ENCODE data around the gene C1orf56.

Gene C1orf56

DNA sequence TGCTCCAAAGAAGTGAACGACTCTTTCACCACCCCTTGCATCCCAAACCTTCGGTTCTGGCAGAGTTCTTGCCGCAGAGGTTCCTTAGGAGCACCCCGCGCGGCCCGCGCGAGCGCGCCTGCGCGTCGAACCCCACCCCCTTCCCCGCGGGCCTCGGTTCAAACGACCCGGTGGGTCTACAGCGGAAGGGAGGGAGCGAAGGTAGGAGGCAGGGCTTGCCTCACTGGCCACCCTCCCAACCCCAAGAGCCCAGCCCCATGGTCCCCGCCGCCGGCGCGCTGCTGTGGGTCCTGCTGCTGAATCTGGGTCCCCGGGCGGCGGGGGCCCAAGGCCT is at the start of gene C1orf56:
Gene C1orf56, plus strand, starts transcription at position 161 of the 334 bp plus-strand sequence. Its CDS starts 97 bp downstream, at position 258.
- Mint-ChIP-seq H3K9me3 (no peaks in the 10 kb centered on the region), H3K4me1 (ENCODE audit: low read depth) (peaks cover 36% of the 10 kb centered on the region), H3K27ac (peak within 1 kb of the TSS; percentile 62), H3K4me3 (peak within 1 kb of the TSS; percentile 84), H3K27me3 (ENCODE audit: low read depth) (no peaks in the 10 kb centered on the region), H3K36me3 (ENCODE audit: low read depth) (peaks cover 27% of the 10 kb centered on the region)

- Mint-ChIP-seq H3K9me3 (no peaks in the 10 kb centered on the region), H3K4me1 (ENCODE audit: low read depth) (peaks cover 28% of the 10 kb centered on the region), H3K27me3 (ENCODE audit: low read depth) (no peaks in the 10 kb centered on the region), H3K36me3 (ENCODE audit: low read depth) (peaks cover 29% of the 10 kb centered on the region), H3K27ac (no peak overlapping the region), H3K4me3 (no peak overlapping the region)
Measured at GRCh38 chr1:150997949-150998348, 49.6 kb upstream of the C1orf56 start.

DNA sequence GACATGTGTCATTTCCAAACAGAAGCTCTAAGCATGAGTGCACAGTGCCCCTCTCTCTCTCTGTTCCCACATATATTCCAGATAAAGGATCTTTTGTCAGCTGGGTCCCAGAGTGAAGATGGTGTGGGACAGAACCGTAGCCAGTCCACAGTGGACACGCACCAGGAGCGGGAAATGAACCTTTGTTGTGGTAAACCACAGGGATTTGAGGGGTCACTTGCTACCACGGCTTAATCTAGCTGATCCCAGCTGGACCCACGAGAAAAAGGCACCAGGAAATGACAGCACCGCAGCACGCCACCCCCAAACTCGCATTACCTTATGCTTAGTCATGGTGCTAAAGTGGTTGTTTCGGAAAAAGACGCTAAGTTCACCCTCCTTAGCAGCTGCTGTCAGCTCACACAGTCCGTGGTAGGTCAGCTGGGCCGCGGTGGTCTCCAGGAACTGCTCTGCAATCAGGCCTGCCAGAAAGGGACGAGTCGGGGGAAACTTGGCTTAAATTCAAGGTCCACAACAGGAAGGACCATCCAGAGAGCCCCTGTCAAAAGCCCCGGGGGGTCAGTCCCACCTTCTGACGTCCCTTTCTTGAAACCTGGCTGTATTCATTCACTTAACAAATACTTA is 48.4 kb upstream of the C1orf56 start:
- H3K4me1 Mint-ChIP-seq (ENCODE audit: low read depth): peaks cover 34% of the 10 kb centered on the region
- no peak overlapping the region for H3K4me3 Mint-ChIP-seq
- no peaks in the 10 kb centered on the region for H3K27me3 Mint-ChIP-seq (ENCODE audit: low read depth)
- H3K9me3 Mint-ChIP-seq: no peaks in the 10 kb centered on the region
- H3K27ac Mint-ChIP-seq: no peak overlapping the region
- peaks cover 29% of the 10 kb centered on the region for H3K36me3 Mint-ChIP-seq (ENCODE audit: low read depth)

DNA sequence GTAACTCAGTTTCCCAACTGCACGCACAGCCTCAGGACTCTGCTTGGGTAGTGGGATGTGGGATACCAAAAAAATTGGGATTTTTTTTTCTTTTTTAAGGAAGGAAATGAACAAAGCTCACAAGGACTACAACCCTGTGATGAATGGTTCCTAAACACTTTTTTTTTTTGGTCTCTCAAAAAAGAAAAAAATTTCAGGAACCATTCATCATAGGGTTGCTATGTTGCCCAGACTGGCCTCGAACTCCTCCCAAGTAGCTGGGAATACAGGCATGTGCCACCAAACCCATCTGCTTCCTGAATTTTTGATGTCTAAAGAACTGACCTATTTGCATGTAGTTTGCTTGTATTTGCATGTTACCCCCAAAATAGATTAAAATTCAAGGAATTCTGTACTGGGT is 47.6 kb upstream of the C1orf56 start:
- peaks cover 38% of the 10 kb centered on the region for H3K4me1 Mint-ChIP-seq (ENCODE audit: low read depth)
- no peak overlapping the region for H3K27ac Mint-ChIP-seq
- H3K36me3 Mint-ChIP-seq (ENCODE audit: low read depth): peaks cover 29% of the 10 kb centered on the region
- H3K4me3 Mint-ChIP-seq: no peak overlapping the region
- no peaks in the 10 kb centered on the region for H3K9me3 Mint-ChIP-seq
- H3K27me3 Mint-ChIP-seq (ENCODE audit: low read depth): no peaks in the 10 kb centered on the region

- Mint-ChIP-seq H3K36me3 (ENCODE audit: low read depth) (peaks cover 29% of the 10 kb centered on the region), H3K27ac (peak overlapping the region; percentile 45), H3K4me1 (ENCODE audit: low read depth) (peaks cover 41% of the 10 kb centered on the region), H3K9me3 (no peaks in the 10 kb centered on the region), H3K4me3 (no peak overlapping the region), H3K27me3 (ENCODE audit: low read depth) (no peaks in the 10 kb centered on the region)
Measured at GRCh38 chr1:151000408-151000807, 47.1 kb upstream of the C1orf56 start.

DNA sequence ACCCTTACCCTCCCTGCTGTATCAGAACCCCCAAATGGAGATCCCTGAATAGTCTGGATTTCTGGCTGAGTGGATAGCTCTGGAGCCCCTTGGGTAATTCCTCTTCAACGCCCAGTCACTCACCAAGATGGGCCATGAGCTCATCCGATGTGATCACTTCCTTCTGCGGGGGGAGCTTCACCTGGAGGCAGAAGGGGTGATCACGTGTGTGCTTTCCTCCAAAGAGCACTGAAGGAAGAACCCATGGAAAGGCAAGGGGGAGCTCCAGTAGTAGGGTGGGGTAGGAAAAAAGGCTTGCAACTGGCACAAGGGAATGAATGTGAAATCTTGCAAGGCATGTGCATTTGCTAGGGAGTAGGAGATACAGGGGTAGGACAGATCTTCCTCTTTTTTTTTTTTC is 45.9 kb upstream of the C1orf56 start:
- Mint-ChIP-seq H3K4me1 (ENCODE audit: low read depth) (peaks cover 44% of the 10 kb centered on the region), H3K36me3 (ENCODE audit: low read depth) (peaks cover 29% of the 10 kb centered on the region), H3K4me3 (peak overlapping the region; percentile 41), H3K27ac (no peak overlapping the region), H3K9me3 (no peaks in the 10 kb centered on the region), H3K27me3 (ENCODE audit: low read depth) (no peaks in the 10 kb centered on the region)

DNA sequence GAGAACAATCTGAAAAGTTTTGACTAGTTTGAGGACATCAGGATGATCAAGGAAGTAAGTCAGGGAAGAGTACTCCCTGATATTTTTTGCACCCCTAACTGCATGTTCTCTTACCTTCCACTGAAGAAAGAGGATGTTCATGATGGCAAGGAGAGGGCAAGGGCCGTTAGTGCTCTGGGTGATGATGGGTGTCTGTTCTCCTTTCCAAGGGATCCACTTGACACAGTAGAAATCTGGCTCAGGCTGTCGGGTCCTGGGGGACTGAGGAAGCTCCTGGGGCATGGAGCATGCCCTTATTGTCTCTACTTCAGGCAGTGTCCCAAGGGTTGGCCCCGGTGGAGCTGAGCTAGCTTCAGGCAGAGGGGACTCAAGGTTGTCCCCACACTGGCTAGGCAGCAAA is 45.5 kb upstream of the C1orf56 start:
- Mint-ChIP-seq H3K9me3 (no peaks in the 10 kb centered on the region), H3K27me3 (ENCODE audit: low read depth) (no peaks in the 10 kb centered on the region), H3K27ac (no peak overlapping the region), H3K4me3 (peak overlapping the region; percentile 41), H3K4me1 (ENCODE audit: low read depth) (peaks cover 48% of the 10 kb centered on the region), H3K36me3 (ENCODE audit: low read depth) (peaks cover 24% of the 10 kb centered on the region)

GRCh38 chr1:151002611-151003010 is 44.9 kb upstream of the C1orf56 start:
- H3K4me1 Mint-ChIP-seq (ENCODE audit: low read depth): peaks cover 53% of the 10 kb centered on the region
- H3K36me3 Mint-ChIP-seq (ENCODE audit: low read depth): peaks cover 21% of the 10 kb centered on the region
- peak overlapping the region; percentile 57 for H3K4me3 Mint-ChIP-seq

DNA sequence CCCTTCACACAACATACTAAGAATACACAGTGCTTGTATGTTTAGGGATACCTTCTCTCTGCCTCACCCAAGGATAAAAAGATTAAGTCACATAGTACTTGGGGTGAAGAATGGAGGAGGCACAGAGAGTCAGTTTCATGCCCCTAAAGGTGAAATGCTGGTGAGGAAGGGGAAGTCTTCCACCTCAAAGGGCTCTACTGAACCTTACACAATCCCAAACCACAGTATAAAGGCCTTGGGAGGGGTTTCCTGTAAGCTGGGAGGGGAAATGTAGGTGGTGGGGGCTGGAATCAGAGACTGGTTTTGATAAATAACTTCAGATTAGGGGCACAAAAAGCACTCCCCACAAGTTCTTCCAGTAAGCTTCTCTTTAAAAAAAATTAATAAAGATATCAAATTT is 44.4 kb upstream of the C1orf56 start:
- H3K36me3 Mint-ChIP-seq (ENCODE audit: low read depth): peaks cover 21% of the 10 kb centered on the region
- H3K9me3 Mint-ChIP-seq: no peaks in the 10 kb centered on the region
- H3K4me1 Mint-ChIP-seq (ENCODE audit: low read depth): peaks cover 59% of the 10 kb centered on the region
- peak overlapping the region; percentile 57 for H3K4me3 Mint-ChIP-seq
- peak overlapping the region; percentile 66 for H3K27ac Mint-ChIP-seq
- H3K27me3 Mint-ChIP-seq (ENCODE audit: low read depth): no peaks in the 10 kb centered on the region

More at GRCh38 chr1:151002611-151003010, 44.9 kb upstream of the C1orf56 start:
- H3K27me3 Mint-ChIP-seq (ENCODE audit: low read depth): no peaks in the 10 kb centered on the region
- no peaks in the 10 kb centered on the region for H3K9me3 Mint-ChIP-seq
- H3K27ac Mint-ChIP-seq: peak overlapping the region; percentile 66

GRCh38 chr1:151005729-151006319 is 41.7 kb upstream of the C1orf56 start:
- Mint-ChIP-seq H3K27me3 (ENCODE audit: low read depth) (no peaks in the 10 kb centered on the region), H3K4me3 (peak overlapping the region; percentile 98), H3K36me3 (ENCODE audit: low read depth) (peaks cover 17% of the 10 kb centered on the region), H3K4me1 (ENCODE audit: low read depth) (peaks cover 69% of the 10 kb centered on the region), H3K27ac (peak overlapping the region; percentile 93), H3K9me3 (no peaks in the 10 kb centered on the region)

- Mint-ChIP-seq H3K4me1 (ENCODE audit: low read depth) (peaks cover 70% of the 10 kb centered on the region), H3K27ac (peak within 1 kb of the TSS; percentile 93), H3K27me3 (ENCODE audit: low read depth) (no peaks in the 10 kb centered on the region), H3K36me3 (ENCODE audit: low read depth) (peaks cover 15% of the 10 kb centered on the region), H3K4me3 (peak within 1 kb of the TSS; percentile 98), H3K9me3 (no peaks in the 10 kb centered on the region)
Measured at GRCh38 chr1:151006327-151007052, 41.1 kb upstream of the C1orf56 start, which contains the start of gene MINDY1. MINDY1 (minus strand) TSS chr1:151006902; CDS start chr1:151002617, 4,285 bp downstream.

DNA sequence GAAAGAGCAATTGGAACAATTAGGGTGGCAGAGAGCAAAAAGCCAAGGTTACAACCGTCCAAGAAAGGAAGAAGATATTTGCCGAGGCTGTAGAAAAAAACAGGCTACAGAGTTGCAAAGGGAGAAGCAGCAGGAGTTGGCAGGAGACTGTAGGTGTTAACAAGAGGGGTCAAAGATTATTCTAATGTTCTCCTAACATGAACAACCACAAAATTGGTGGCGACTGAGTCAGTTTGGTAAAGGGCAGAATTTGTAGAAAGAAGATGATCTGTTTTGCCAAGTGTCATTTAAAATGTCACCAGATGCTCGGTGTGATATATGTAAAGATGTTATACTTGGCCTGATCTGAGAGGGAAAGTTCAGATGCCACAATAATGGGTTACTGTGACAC is 39.7 kb upstream of the C1orf56 start:
- Mint-ChIP-seq H3K27ac (peak overlapping the region; percentile 93), H3K4me1 (ENCODE audit: low read depth) (peaks cover 57% of the 10 kb centered on the region)

GRCh38 chr1:151008244-151009205 is 39.0 kb upstream of the C1orf56 start, which contains the start of gene PRUNE1:
PRUNE1 (plus strand) TSS chr1:151008449; CDS start chr1:151008633, 184 bp downstream.
- Mint-ChIP-seq H3K4me1 (ENCODE audit: low read depth) (peaks cover 52% of the 10 kb centered on the region), H3K4me3 (peak within 1 kb of the TSS; percentile 98), H3K27ac (peak within 1 kb of the TSS; percentile 93), H3K36me3 (ENCODE audit: low read depth) (peaks cover 14% of the 10 kb centered on the region), H3K9me3 (no peaks in the 10 kb centered on the region), H3K27me3 (ENCODE audit: low read depth) (no peaks in the 10 kb centered on the region)

More for the DNA sequence above, 39.7 kb upstream of the C1orf56 start:
- Mint-ChIP-seq H3K27me3 (ENCODE audit: low read depth) (no peaks in the 10 kb centered on the region), H3K4me3 (peak overlapping the region; percentile 98), H3K36me3 (ENCODE audit: low read depth) (peaks cover 11% of the 10 kb centered on the region), H3K9me3 (no peaks in the 10 kb centered on the region)

DNA sequence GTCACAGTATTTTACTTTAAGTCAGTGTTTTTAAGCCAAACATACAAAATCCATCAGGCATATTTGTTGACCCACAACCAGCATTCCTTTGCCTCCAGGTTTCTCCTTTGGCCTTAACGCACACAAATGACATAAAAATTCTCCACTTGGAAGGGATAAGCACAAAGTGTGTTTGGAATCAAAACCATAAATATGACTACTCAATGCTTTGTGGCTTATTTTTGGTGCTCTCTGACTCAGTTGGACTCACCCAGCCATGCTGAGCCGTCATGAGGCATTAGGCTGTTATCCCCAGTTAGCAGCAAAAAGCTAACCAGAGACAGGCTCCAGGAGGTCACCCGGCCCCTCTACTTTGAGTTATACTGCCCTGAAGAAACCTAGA is 38.4 kb upstream of the C1orf56 start:
- Mint-ChIP-seq H3K27ac (peak overlapping the region; percentile 93), H3K4me1 (ENCODE audit: low read depth) (peaks cover 49% of the 10 kb centered on the region), H3K27me3 (ENCODE audit: low read depth) (no peaks in the 10 kb centered on the region), H3K4me3 (peak overlapping the region; percentile 98), H3K9me3 (no peaks in the 10 kb centered on the region), H3K36me3 (ENCODE audit: low read depth) (peaks cover 15% of the 10 kb centered on the region)
